Measurements from ENCODE around the gene HEATR9.

- no peak for TF ChIP-seq CTCF (IDR thresholded peaks at IDR 0.05)
- no peak for TF ChIP-seq ZNF425 (CRISPR knock-in tag; conservative IDR thresholded peaks at IDR 0.05)
- no peak for TF ChIP-seq MAX (CRISPR knock-in tag; IDR thresholded peaks at IDR 0.05)
- TF ChIP-seq HMGA2 (CRISPR knock-in tag; IDR thresholded peaks at IDR 0.05) = no peak
- TF ChIP-seq JUN (CRISPR knock-in tag; IDR thresholded peaks at IDR 0.05) = no peak
- no peak for TF ChIP-seq ATF2 (CRISPR knock-in tag; IDR thresholded peaks at IDR 0.05; ENCODE audit: borderline replicate concordance, low read depth)
- TF ChIP-seq FOXJ3 (CRISPR knock-in tag; IDR thresholded peaks at IDR 0.05; ENCODE audit: borderline replicate concordance) = no peak
- no peak for TF ChIP-seq TCF7 (CRISPR knock-in tag; IDR thresholded peaks at IDR 0.05; ENCODE audit: low read depth)
- TF ChIP-seq USF2 (CRISPR knock-in tag; IDR thresholded peaks at IDR 0.05) = no peak
- no peak for TF ChIP-seq KAT7 (CRISPR knock-in tag; IDR thresholded peaks at IDR 0.05; ENCODE audit: borderline replicate concordance)
- no peak for TF ChIP-seq ELF4 (CRISPR knock-in tag; IDR thresholded peaks at IDR 0.05; ENCODE audit: low read depth)
Observed at GRCh38 chr17:35844547-35844946, 24.1 kb downstream of the HEATR9 start.

All from WTC11 (cell line).